Kidney epithelial cell (primary cell): Measurements from ENCODE around the gene STXBP2. TPM values are rescaled to one million over a fixed set of nuclear protein-coding genes. Genes with fewer than 3 reads are reported as not detected.
"Not testable (repeated sequence)": the region's sequence is repeated elsewhere in the genome, so short reads cannot be mapped to it uniquely, and the experiment has no call there.

Source experiments
- DNase-seq: peaks from one replicate; pipeline ENCODE4 v3.0.0-alpha.2; 2010; ENCODE audit warnings: low read depth
- H3K27me3 ChIP-seq: 2 replicates; pipeline ENCODE4 v1.6.0; 2011; ENCODE audit warnings: low read length; ENCODE audit not compliant: control insufficient read depth, insufficient read depth
- H3K36me3 ChIP-seq: 2 replicates; pipeline ENCODE4 v1.5.1; 2011; ENCODE audit warnings: low read length; ENCODE audit not compliant: control insufficient read depth, insufficient read depth
- H3K4me3 ChIP-seq: 2 replicates; pipeline ENCODE4 v1.5.1; 2011; ENCODE audit warnings: low read depth, mild to moderate bottlenecking, control low read depth, low read length
- CTCF ChIP-seq: IDR thresholded peaks from 2 replicates; pipeline ENCODE4 v1.5.1; 2011; ENCODE audit warnings: mild to moderate bottlenecking, moderate library complexity, low read length, control low read depth, inconsistent platforms; ENCODE audit not compliant: insufficient read depth, poor library complexity, severe bottlenecking
- total RNA-seq: library from RNA; depleted of rRNA; stranded (reverse); fragments of >200 nt; gene quantifications from 2 replicates; pipeline ENCODE4 v1.2.3, GENCODE V29; 2015

STXBP2 gene
- total RNA-seq, 1 donor from 2014 or later: 65.7 TPM

GRCh38 chr19:7641290-7642276, 4.7 kb downstream of the STXBP2 start:
- no peak for TF ChIP-seq CTCF
- Histone ChIP-seq H3K36me3 (no peaks in the 10 kb centered on the region), H3K4me3 (no peak overlapping the region), H3K27me3 (no peaks in the 10 kb centered on the region)
- DNase-seq: no peak

GRCh38 chr19:7642295-7643030, 5.6 kb downstream of the STXBP2 start:
- no peaks in the 10 kb centered on the region for H3K27me3 ChIP-seq
- TF ChIP-seq CTCF: no peak

GRCh38 chr19:7643031-7643415, 6.1 kb downstream of the STXBP2 start:
- no peaks in the 10 kb centered on the region for H3K36me3 ChIP-seq
- no peaks in the 10 kb centered on the region for H3K27me3 ChIP-seq
- DNase-seq: no peak
- TF ChIP-seq CTCF: no peak
- no peak overlapping the region for H3K4me3 ChIP-seq

More at GRCh38 chr19:7642295-7643030, 5.6 kb downstream of the STXBP2 start:
- no peak for DNase-seq
- no peaks in the 10 kb centered on the region for H3K36me3 ChIP-seq
- H3K4me3 ChIP-seq: no peak overlapping the region

GRCh38 chr19:7643629-7644549, 7.0 kb downstream of the STXBP2 start:
- H3K36me3 ChIP-seq, H3K27me3 ChIP-seq, DNase-seq, H3K4me3 ChIP-seq: not testable (repeated sequence)

GRCh38 chr19:7644550-7644877, 7.6 kb downstream of the STXBP2 start:
- DNase-seq: no peak
- TF ChIP-seq CTCF: no peak
- H3K4me3 ChIP-seq: no peak overlapping the region
- no peaks in the 10 kb centered on the region for H3K36me3 ChIP-seq
- no peaks in the 10 kb centered on the region for H3K27me3 ChIP-seq
